UCSD-AML1 (cell line): ENCODE measurements around the gene ANP32A.
"Not testable (repeated sequence)": the region's sequence is repeated elsewhere in the genome, so short reads cannot be mapped to it uniquely, and the experiment has no call there.

Experiments used
- DNase-seq: peaks from one replicate; lab custom pipeline; 2025; ENCODE audit not compliant: unreplicated experiment; lab: John Stamatoyannopoulos, UW

Gene ANP32A

GRCh38 chr15:68820295-68821189 lies at the start of gene ANP32A:
Gene ANP32A (minus strand): TSS chr15:68820895. CDS start chr15:68820751, 144 bp downstream.
- peak; percentile 97 for DNase-seq

- DNase-seq: no peak
Observed at GRCh38 chr15:68868296-68868695, 47.6 kb upstream of the ANP32A start.

- DNase-seq: no peak
Observed at GRCh38 chr15:68862415-68862814, 41.7 kb upstream of the ANP32A start.

GRCh38 chr15:68858666-68859065 lies 38.0 kb upstream of the ANP32A start:
- not testable (repeated sequence) for DNase-seq

- not testable (repeated sequence) for DNase-seq
Observed at GRCh38 chr15:68857443-68857842, 36.7 kb upstream of the ANP32A start.

- no peak for DNase-seq
Observed at GRCh38 chr15:68852461-68852860, 31.8 kb upstream of the ANP32A start.

GRCh38 chr15:68851971-68852370 lies 31.3 kb upstream of the ANP32A start:
- DNase-seq: no peak

GRCh38 chr15:68849497-68849896 lies 28.8 kb upstream of the ANP32A start:
- no peak for DNase-seq

- no peak for DNase-seq
Observed at GRCh38 chr15:68846851-68847439, 26.2 kb upstream of the ANP32A start.

GRCh38 chr15:68844856-68845550 lies 24.3 kb upstream of the ANP32A start:
- no peak for DNase-seq

GRCh38 chr15:68843425-68844311 lies 23.0 kb upstream of the ANP32A start:
- DNase-seq: no peak

GRCh38 chr15:68842958-68843357 lies 22.3 kb upstream of the ANP32A start:
- DNase-seq: no peak

- DNase-seq: peak; percentile 28
Observed at GRCh38 chr15:68834346-68834745, 13.7 kb upstream of the ANP32A start.

GRCh38 chr15:68833700-68834331 lies 13.1 kb upstream of the ANP32A start:
- DNase-seq: no peak

- no peak for DNase-seq
Observed at GRCh38 chr15:68830141-68830785, 9.6 kb upstream of the ANP32A start.

- no peak for DNase-seq
Observed at GRCh38 chr15:68829068-68829467, 8.4 kb upstream of the ANP32A start.

- DNase-seq: no peak
Observed at GRCh38 chr15:68823561-68823960, 2.9 kb upstream of the ANP32A start.

- no peak for DNase-seq
Observed at GRCh38 chr15:68822818-68823217, 2.1 kb upstream of the ANP32A start.

- no peak for DNase-seq
Observed at GRCh38 chr15:68821841-68822381, 1.2 kb upstream of the ANP32A start.
